Measurements from ENCODE around the gene COL4A2. TPM values are rescaled to one million over a fixed set of nuclear protein-coding genes. Genes with fewer than 3 reads are reported as not detected.

COL4A2 gene
- total and polyA plus RNA-seq, 3 experiments from 2014 or later, result not detected

GRCh38 chr13:110470272-110471009 lies 163.4 kb downstream of the COL4A2 start:
- Histone ChIP-seq H3K36me3 (ENCODE audit: insufficient read depth, low read length) (no peaks in the 10 kb centered on the region), H3K27ac (ENCODE audit: low read depth, low read length) (no peak overlapping the region), H3K9me3 (ENCODE audit: low read length) (no peaks in the 10 kb centered on the region), H3K27me3 (ENCODE audit: insufficient read depth, low read length, poor library complexity, severe bottlenecking) (no peaks in the 10 kb centered on the region), H3K4me1 (ENCODE audit: insufficient read depth, low read length) (no peaks in the 10 kb centered on the region), H3K4me3 (ENCODE audit: low read length) (no peak overlapping the region)
- no peaks in the 10 kb centered on the region for H3K36me3 Mint-ChIP-seq
- H3K27me3 Mint-ChIP-seq, result peaks cover 0 to 18% of the 10 kb centered on the region in 2 donors
- H3K9me3 Mint-ChIP-seq, result no peaks in the 10 kb centered on the region
- H3K4me1 Mint-ChIP-seq, result peaks cover 0 to 6% (median 3%) of the 10 kb centered on the region in 3 donors
- no peak for DNase-seq
- H3K4me3 Mint-ChIP-seq, result no peak overlapping the region
- POLR2A ChIA-PET, result no interaction called here
- CTCF ChIA-PET, result no interaction called here
- no peak overlapping the region for H3K27ac Mint-ChIP-seq

GRCh38 chr13:110471156-110471832 lies 164.2 kb downstream of the COL4A2 start:
- Histone ChIP-seq H3K27me3 (ENCODE audit: insufficient read depth, low read length, poor library complexity, severe bottlenecking) (no peaks in the 10 kb centered on the region), H3K36me3 (ENCODE audit: insufficient read depth, low read length) (no peaks in the 10 kb centered on the region), H3K4me3 (ENCODE audit: low read length) (no peak overlapping the region), H3K4me1 (ENCODE audit: insufficient read depth, low read length) (no peaks in the 10 kb centered on the region), H3K9me3 (ENCODE audit: low read length) (no peaks in the 10 kb centered on the region), H3K27ac (ENCODE audit: low read depth, low read length) (no peak overlapping the region)
- ChIA-PET CTCF (no interaction called here), POLR2A (no interaction called here)
- no peak for DNase-seq
- Mint-ChIP-seq H3K36me3 (no peaks in the 10 kb centered on the region), H3K27ac (no peak overlapping the region), H3K4me1 (no peaks in the 10 kb centered on the region), H3K4me3 (no peak overlapping the region), H3K27me3 (peaks cover 2 to 21% of the 10 kb centered on the region in 2 donors), H3K9me3 (no peaks in the 10 kb centered on the region)

- ChIA-PET CTCF (no interaction called here), POLR2A (no interaction called here)
- Mint-ChIP-seq H3K27ac (no peak overlapping the region), H3K36me3 (no peaks in the 10 kb centered on the region), H3K4me1 (no peaks in the 10 kb centered on the region), H3K27me3 (peaks cover 2 to 21% of the 10 kb centered on the region in 2 donors), H3K4me3 (no peak overlapping the region), H3K9me3 (no peaks in the 10 kb centered on the region)
- no peak for DNase-seq
- no peaks in the 10 kb centered on the region for H3K4me1 ChIP-seq (ENCODE audit: insufficient read depth, low read length)
- H3K27ac ChIP-seq (ENCODE audit: low read depth, low read length), result no peak overlapping the region
- no peak overlapping the region for H3K4me3 ChIP-seq (ENCODE audit: low read length)
- H3K9me3 ChIP-seq (ENCODE audit: low read length), result no peaks in the 10 kb centered on the region
- no peaks in the 10 kb centered on the region for H3K27me3 ChIP-seq (ENCODE audit: insufficient read depth, low read length, poor library complexity, severe bottlenecking)
- H3K36me3 ChIP-seq (ENCODE audit: insufficient read depth, low read length), result no peaks in the 10 kb centered on the region
Measured at GRCh38 chr13:110471833-110472162, 164.7 kb downstream of the COL4A2 start.

GRCh38 chr13:110472904-110473563 lies 165.9 kb downstream of the COL4A2 start:
- Histone ChIP-seq H3K27ac (ENCODE audit: low read depth, low read length) (no peak overlapping the region), H3K27me3 (ENCODE audit: insufficient read depth, low read length, poor library complexity, severe bottlenecking) (no peaks in the 10 kb centered on the region), H3K4me3 (ENCODE audit: low read length) (no peak overlapping the region), H3K36me3 (ENCODE audit: insufficient read depth, low read length) (no peaks in the 10 kb centered on the region), H3K4me1 (ENCODE audit: insufficient read depth, low read length) (no peaks in the 10 kb centered on the region), H3K9me3 (ENCODE audit: low read length) (no peaks in the 10 kb centered on the region)
- Mint-ChIP-seq H3K27ac (no peak overlapping the region), H3K27me3 (peaks cover 2 to 21% of the 10 kb centered on the region in 2 donors), H3K9me3 (no peaks in the 10 kb centered on the region), H3K4me1 (no peaks in the 10 kb centered on the region), H3K36me3 (no peaks in the 10 kb centered on the region), H3K4me3 (no peak overlapping the region)
- CTCF ChIA-PET, result no interaction called here
- POLR2A ChIA-PET, result no interaction called here
- DNase-seq, result no peak

- peaks cover 2 to 25% of the 10 kb centered on the region in 2 donors for H3K27me3 Mint-ChIP-seq
- ChIA-PET CTCF (no interaction called here), POLR2A (no interaction called here)
Measured at GRCh38 chr13:110474713-110475112, 167.6 kb downstream of the COL4A2 start.

GRCh38 chr13:110475117-110475516 lies 168.0 kb downstream of the COL4A2 start:
- H3K4me3 ChIP-seq (ENCODE audit: low read length), result no peak overlapping the region
- POLR2A ChIA-PET, result no interaction called here
- H3K36me3 ChIP-seq (ENCODE audit: insufficient read depth, low read length), result no peaks in the 10 kb centered on the region
- H3K4me1 Mint-ChIP-seq, result no peaks in the 10 kb centered on the region
- no peaks in the 10 kb centered on the region for H3K9me3 ChIP-seq (ENCODE audit: low read length)
- H3K36me3 Mint-ChIP-seq, result no peaks in the 10 kb centered on the region
- no peak overlapping the region for H3K4me3 Mint-ChIP-seq
- H3K27ac Mint-ChIP-seq, result no peak overlapping the region
- no peak for DNase-seq
- H3K9me3 Mint-ChIP-seq, result no peaks in the 10 kb centered on the region
- CTCF ChIA-PET, result no interaction called here
- H3K27ac ChIP-seq (ENCODE audit: low read depth, low read length), result no peak overlapping the region
- peaks cover 2 to 25% of the 10 kb centered on the region in 2 donors for H3K27me3 Mint-ChIP-seq
- H3K4me1 ChIP-seq (ENCODE audit: insufficient read depth, low read length), result no peaks in the 10 kb centered on the region
- no peaks in the 10 kb centered on the region for H3K27me3 ChIP-seq (ENCODE audit: insufficient read depth, low read length, poor library complexity, severe bottlenecking)

More at GRCh38 chr13:110474713-110475112, 167.6 kb downstream of the COL4A2 start:
- no peaks in the 10 kb centered on the region for H3K9me3 ChIP-seq (ENCODE audit: low read length)
- H3K9me3 Mint-ChIP-seq, result no peaks in the 10 kb centered on the region
- H3K4me1 ChIP-seq (ENCODE audit: insufficient read depth, low read length), result no peaks in the 10 kb centered on the region
- no peak overlapping the region for H3K4me3 ChIP-seq (ENCODE audit: low read length)
- no peaks in the 10 kb centered on the region for H3K36me3 ChIP-seq (ENCODE audit: insufficient read depth, low read length)
- no peaks in the 10 kb centered on the region for H3K36me3 Mint-ChIP-seq
- no peaks in the 10 kb centered on the region for H3K27me3 ChIP-seq (ENCODE audit: insufficient read depth, low read length, poor library complexity, severe bottlenecking)
- H3K4me1 Mint-ChIP-seq, result no peaks in the 10 kb centered on the region
- H3K4me3 Mint-ChIP-seq, result no peak overlapping the region
- H3K27ac ChIP-seq (ENCODE audit: low read depth, low read length), result no peak overlapping the region
- no peak for DNase-seq
- no peak overlapping the region for H3K27ac Mint-ChIP-seq

- no peak for DNase-seq
- ChIA-PET CTCF (no interaction called here), POLR2A (no interaction called here)
- H3K9me3 Mint-ChIP-seq, result no peaks in the 10 kb centered on the region
- H3K4me3 Mint-ChIP-seq, result no peak overlapping the region
- no peaks in the 10 kb centered on the region for H3K36me3 Mint-ChIP-seq
- Histone ChIP-seq H3K27me3 (ENCODE audit: insufficient read depth, low read length, poor library complexity, severe bottlenecking) (no peaks in the 10 kb centered on the region), H3K36me3 (ENCODE audit: insufficient read depth, low read length) (no peaks in the 10 kb centered on the region), H3K4me1 (ENCODE audit: insufficient read depth, low read length) (no peaks in the 10 kb centered on the region), H3K4me3 (ENCODE audit: low read length) (no peak overlapping the region), H3K9me3 (ENCODE audit: low read length) (no peaks in the 10 kb centered on the region), H3K27ac (ENCODE audit: low read depth, low read length) (no peak overlapping the region)
- no peaks in the 10 kb centered on the region for H3K4me1 Mint-ChIP-seq
- H3K27me3 Mint-ChIP-seq, result peaks cover 2 to 19% of the 10 kb centered on the region in 2 donors
- no peak overlapping the region for H3K27ac Mint-ChIP-seq
Measured at GRCh38 chr13:110475550-110476219, 168.6 kb downstream of the COL4A2 start.

GRCh38 chr13:110476220-110476617 lies 169.1 kb downstream of the COL4A2 start:
- Mint-ChIP-seq H3K9me3 (no peaks in the 10 kb centered on the region), H3K4me3 (no peak overlapping the region), H3K27ac (no peak overlapping the region), H3K27me3 (peaks cover 2 to 14% of the 10 kb centered on the region in 2 donors), H3K4me1 (no peaks in the 10 kb centered on the region), H3K36me3 (no peaks in the 10 kb centered on the region)
- no peak overlapping the region for H3K4me3 ChIP-seq (ENCODE audit: low read length)
- H3K4me1 ChIP-seq (ENCODE audit: insufficient read depth, low read length), result no peaks in the 10 kb centered on the region
- H3K36me3 ChIP-seq (ENCODE audit: insufficient read depth, low read length), result no peaks in the 10 kb centered on the region
- ChIA-PET CTCF (no interaction called here), POLR2A (no interaction called here)
- no peaks in the 10 kb centered on the region for H3K9me3 ChIP-seq (ENCODE audit: low read length)
- H3K27me3 ChIP-seq (ENCODE audit: insufficient read depth, low read length, poor library complexity, severe bottlenecking), result no peaks in the 10 kb centered on the region
- DNase-seq, result no peak
- no peak overlapping the region for H3K27ac ChIP-seq (ENCODE audit: low read depth, low read length)
